Sigmoid colon (tissue), 7 donors: ENCODE data around the gene ALDH3B1. TPM values are rescaled to one million over a fixed set of nuclear protein-coding genes. Genes with fewer than 3 reads are reported as not detected.

Experiments
- DNase-seq: peaks from one replicate; pipeline ENCODE4 v3.0.0-alpha.2; 2019
- H3K27ac ChIP-seq, 4 donors: fragments of 200-600 bp; sonication (generic); one replicate each; pipeline ENCODE4 v1.5.1; 2016 to 2019; ENCODE audit warnings: mild to moderate bottlenecking in 1 of 4
- H3K27me3 ChIP-seq, 3 donors: fragments of 200-600 bp; sonication (generic); one replicate each; pipeline ENCODE4 v1.5.1; 2019; ENCODE audit warnings: mild to moderate bottlenecking in 1 of 3
- H3K36me3 ChIP-seq, 4 donors: fragments of 200-600 bp; sonication (generic); one replicate each; pipeline ENCODE4 v1.5.1; 2016 to 2019
- H3K4me1 ChIP-seq, 4 donors: fragments of 200-600 bp; sonication (generic); one replicate each; pipeline ENCODE4 v1.5.1; 2017 to 2019
- H3K4me3 ChIP-seq, 4 donors: fragments of 200-600 bp; sonication (generic); one replicate each; pipeline ENCODE4 v1.5.1; 2017 to 2019; ENCODE audit warnings: mild to moderate bottlenecking in 2 of 4, moderate library complexity in 1 of 4
- H3K9me3 ChIP-seq, 4 donors: fragments of 200-600 bp in 3 of 4; sonication (generic) in 3 of 4; one replicate each; pipeline versions ENCODE4 v1.5.1 to v1.6.1; 2013 to 2019
- CTCF ChIP-seq, 4 experiments: fragments of 450-650 bp in 3 of 4; fragments of 200-600 bp in 1 of 4; IDR thresholded peaks; one replicate each; pipeline ENCODE4 v1.5.1; 2016 to 2019; ENCODE audit warnings: antibody characterized with exemption in 4 of 4, mild to moderate bottlenecking in 3 of 4, moderate library complexity in 2 of 4
- EP300 ChIP-seq, 4 donors: sonication (generic); formaldehyde crosslinking; IDR thresholded peaks; one replicate each; pipeline ENCODE4 v1.6.1; 2017; ENCODE audit warnings: antibody characterized with exemption in 4 of 4
- POLR2A ChIP-seq, 2 donors: fragments of 450-650 bp; IDR thresholded peaks; one replicate each; pipeline ENCODE4 v1.6.1; 2016; ENCODE audit warnings: antibody characterized with exemption in 2 of 2, mild to moderate bottlenecking in 2 of 2, moderate library complexity in 2 of 2
- POLR2AphosphoS5 ChIP-seq, 4 donors: sonication (generic); formaldehyde crosslinking; IDR thresholded peaks; one replicate each; pipeline ENCODE4 v1.6.1; 2017; ENCODE audit warnings: antibody characterized with exemption in 4 of 4
- WGBS, 2 donors: extraction: QIAGEN DNeasy Blood & Tissue Kit; methylation state at CpG; one replicate each; pipeline ENCODE4 v1.1.7; 2013; 5-methylcytosine and 5-hydroxymethylcytosine counted together
- intact Hi-C: fragments of 100-400 bp; cut with DNase I; formaldehyde crosslinking; loops from one replicate; pipeline ENCODE4 v1.15.1; 2023
- polyA plus RNA-seq, 3 donors: library from polyadenylated mRNA; stranded (reverse); fragments of 200-250 nt; gene quantifications; one replicate each; pipeline ENCODE4 v1.2.3, GENCODE V29; 2013
- total RNA-seq, 4 donors: library from RNA; depleted of rRNA; stranded (reverse); fragments of >200 nt; gene quantifications; one replicate each; pipeline ENCODE4 v1.1.0, GENCODE V29; 2016
- donor health status: healthy with polysubstance abuse.
- donor health status: Bipolar disorder and iron deficiency.
- donor health status: healthy.

The ALDH3B1 gene
- total and polyA plus RNA-seq, 7 donors = 6.2 to 14.7 (median 10.9) TPM

DNA sequence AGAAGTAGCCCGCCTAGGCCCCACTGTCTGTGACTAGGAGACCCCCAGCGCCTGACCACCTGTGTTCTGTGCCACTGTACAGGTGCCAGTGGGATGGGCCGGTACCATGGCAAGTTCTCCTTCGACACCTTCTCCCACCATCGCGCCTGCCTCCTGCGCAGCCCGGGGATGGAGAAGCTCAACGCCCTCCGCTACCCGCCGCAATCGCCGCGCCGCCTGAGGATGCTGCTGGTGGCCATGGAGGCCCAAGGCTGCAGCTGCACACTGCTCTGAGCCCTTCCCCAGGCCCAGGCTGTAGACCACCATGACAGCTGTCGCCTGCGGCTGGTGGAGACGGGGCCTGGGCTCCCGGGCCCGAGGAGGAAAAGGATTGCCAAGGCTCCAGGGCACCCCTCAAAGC lies 17.5 kb downstream of the ALDH3B1 start:
- Histone ChIP-seq H3K4me1 (peaks cover 0 to 29% (median 23%) of the 10 kb centered on the region in 4 donors), H3K9me3 (peaks cover 0 to 4% (median 0%) of the 10 kb centered on the region in 4 donors), H3K27me3 (no peaks in the 10 kb centered on the region), H3K36me3 (peaks cover 0 to 18% (median 4%) of the 10 kb centered on the region in 4 donors), H3K27ac (no peak overlapping the region), H3K4me3 (no peak overlapping the region)
- TF ChIP-seq EP300 (IDR thresholded peaks at IDR 0.05) (no peak), CTCF (IDR thresholded peaks at IDR 0.05) (no peak), POLR2AphosphoS5 (IDR thresholded peaks at IDR 0.05) (no peak), POLR2A (IDR thresholded peaks at IDR 0.05) (no peak)
- 95 to 97% methylated on average over 21 of the region's 21 CpGs for WGBS, 2 donors
- no peak for DNase-seq
- intact Hi-C loops = no loop called here

DNA sequence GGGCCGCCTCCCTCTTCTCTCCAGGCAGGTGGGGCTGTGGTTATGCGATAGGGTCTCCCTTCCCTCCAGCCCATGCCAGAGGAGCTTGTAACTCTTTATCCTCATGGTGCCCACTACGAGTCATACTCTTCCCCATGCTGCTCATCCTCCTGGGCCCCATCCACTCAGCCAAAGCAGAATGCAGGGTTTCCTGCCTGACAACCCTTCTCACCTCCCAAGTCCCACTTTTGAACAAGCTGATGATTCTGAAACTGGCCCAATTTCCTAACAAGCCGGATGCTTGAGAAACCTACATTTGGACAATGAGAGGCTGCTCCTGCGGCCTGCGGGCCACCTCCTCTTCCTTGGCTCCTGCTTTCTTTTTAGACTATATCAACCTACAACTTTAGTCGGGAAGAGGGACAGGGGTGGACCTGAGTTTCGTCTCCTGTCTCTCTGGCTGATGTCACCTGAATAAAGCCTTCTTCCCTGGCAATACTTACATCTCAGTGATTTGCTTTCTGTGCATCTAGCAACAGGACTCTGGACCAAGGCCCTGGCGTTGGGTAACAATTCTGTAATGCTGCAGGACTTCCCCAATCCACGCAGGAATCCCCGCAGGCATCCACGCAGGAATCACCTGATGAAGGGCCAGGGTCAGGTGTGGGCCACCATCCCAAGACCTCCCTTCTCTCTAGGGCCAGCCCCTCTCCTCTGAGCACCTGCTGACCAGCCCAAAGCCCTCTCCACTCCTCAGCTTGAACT lies 18.8 kb downstream of the ALDH3B1 start:
- Histone ChIP-seq H3K27me3 (no peaks in the 10 kb centered on the region), H3K36me3 (peaks cover 5 to 31% (median 17%) of the 10 kb centered on the region in 4 donors), H3K4me3 (no peak overlapping the region), H3K4me1 (peaks cover 0 to 32% (median 27%) of the 10 kb centered on the region in 4 donors), H3K9me3 (peaks cover 0 to 4% (median 0%) of the 10 kb centered on the region in 4 donors), H3K27ac (no peak overlapping the region)
- TF ChIP-seq POLR2A (IDR thresholded peaks at IDR 0.05) (no peak), POLR2AphosphoS5 (IDR thresholded peaks at IDR 0.05) (no peak), EP300 (IDR thresholded peaks at IDR 0.05) (no peak), CTCF (IDR thresholded peaks at IDR 0.05) (no peak)
- DNase-seq = no peak
- 89 to 92% methylated on average over 12 of the region's 12 CpGs for WGBS, 2 donors
- intact Hi-C loops = no loop called here

GRCh38 chr11:68030318-68031143 lies 20.4 kb downstream of the ALDH3B1 start, which contains the start of gene NDUFS8:
Gene NDUFS8, plus strand, starts transcription at chr11:68030681. Its CDS starts 1,471 bp downstream, at chr11:68032152.
- Histone ChIP-seq H3K27ac (peak within 1 kb of the TSS; percentile 83 to 95 (median 92)), H3K36me3 (peaks cover 5 to 36% (median 21%) of the 10 kb centered on the region in 4 donors), H3K9me3 (no peaks in the 10 kb centered on the region), H3K27me3 (no peaks in the 10 kb centered on the region), H3K4me3 (peak within 1 kb of the TSS; percentile 60 to 93 (median 75)), H3K4me1 (peaks cover 0 to 32% (median 27%) of the 10 kb centered on the region in 4 donors)
- intact Hi-C loops = loop anchor here (2.0 kb wide), 1 partner anchor 20 kb away; the partner anchor contains the start of gene ALDH3B1
- TF ChIP-seq EP300 (IDR thresholded peaks at IDR 0.05) = no peak
- peak; percentile 67 to 87 (median 82) for TF ChIP-seq POLR2AphosphoS5 (IDR thresholded peaks at IDR 0.05)
- peak in 1 of 2 donors; percentile 47 for TF ChIP-seq POLR2A (IDR thresholded peaks at IDR 0.05)
- TF ChIP-seq CTCF (IDR thresholded peaks at IDR 0.05) = no peak
- 0 to 1% methylated on average over 56 of the region's 56 CpGs for WGBS, 2 donors
- DNase-seq = peak; percentile 99

- no peaks in the 10 kb centered on the region for H3K9me3 ChIP-seq
- TF ChIP-seq EP300 (IDR thresholded peaks at IDR 0.05) = no peak
- TF ChIP-seq POLR2AphosphoS5 (IDR thresholded peaks at IDR 0.05) = no peak
- TF ChIP-seq CTCF (IDR thresholded peaks at IDR 0.05) = no peak
- TF ChIP-seq POLR2A (IDR thresholded peaks at IDR 0.05) = no peak
- intact Hi-C loops = loop anchor here (2.0 kb wide), 1 partner anchor 20 kb away; the partner anchor contains the start of gene ALDH3B1
- peak overlapping the region; percentile 83 to 95 (median 92) for H3K27ac ChIP-seq
- peaks cover 5 to 36% (median 23%) of the 10 kb centered on the region in 4 donors for H3K36me3 ChIP-seq
- peak overlapping the region; percentile 60 to 93 (median 75) for H3K4me3 ChIP-seq
- H3K27me3 ChIP-seq = no peaks in the 10 kb centered on the region
- WGBS, 2 donors = 9 to 12% methylated on average over 10 of the region's 10 CpGs
- no peak for DNase-seq
- peaks cover 0 to 32% (median 27%) of the 10 kb centered on the region in 4 donors for H3K4me1 ChIP-seq
These were observed 21.0 kb downstream of the ALDH3B1 start for GRCh38 chr11:68031144-68031464.
